Thoracic aorta (tissue), 2 donors: ENCODE data around the gene UCKL1. TPM values are rescaled to one million over a fixed set of nuclear protein-coding genes. Genes with fewer than 3 reads are reported as not detected.

Experiments
- ATAC-seq: fragments of 150-250 bp; one replicate; pipeline ENCODE4 v1.8.0; 2017; ENCODE audit warnings: low read depth; ENCODE audit not compliant: insufficient number of reproducible peaks, low FRiP score
- DNase-seq: peaks from one replicate; pipeline ENCODE4 v3.0.0-alpha.2; 2020; ENCODE audit warnings: low spot score
- H3K27ac ChIP-seq, 2 donors: fragments of 200-600 bp; sonication (generic); 1 replicate in 1 of 2; 2 replicates in 1 of 2; pipeline ENCODE4 v1.5.1; 2016; ENCODE audit warnings: mild to moderate bottlenecking in 2 of 2, moderate library complexity in 2 of 2
- H3K27me3 ChIP-seq: fragments of 200-600 bp; sonication (generic); replicated peaks from 2 replicates; pipeline ENCODE4 v1.6.0; 2016; ENCODE audit warnings: mild to moderate bottlenecking; ENCODE audit not compliant: insufficient read depth
- H3K36me3 ChIP-seq: fragments of 200-600 bp; sonication (generic); one replicate; pipeline ENCODE4 v1.5.1; 2016
- H3K4me1 ChIP-seq, 2 donors: fragments of 200-600 bp; sonication (generic); 1 replicate in 1 of 2; 2 replicates in 1 of 2; pipeline versions ENCODE4 v1.5.1 to v1.6.0; 2016; ENCODE audit warnings: low read depth in 2 of 2, mild to moderate bottlenecking in 1 of 2; ENCODE audit not compliant: control insufficient read depth in 1 of 2
- H3K4me3 ChIP-seq: fragments of 200-600 bp; sonication (generic); 2 replicates; pipeline ENCODE4 v1.5.1; 2016; ENCODE audit warnings: mild to moderate bottlenecking
- H3K9me3 ChIP-seq: fragments of 200-600 bp; sonication (generic); 2 replicates; pipeline ENCODE4 v1.5.1; 2016
- total RNA-seq, 2 donors: library from RNA; depleted of rRNA; stranded (reverse); fragments of >200 nt; gene quantifications; one replicate each; pipeline versions ENCODE4 v1.1.0 to v1.2.3, GENCODE V29; 2016
- TF ChIP-seq, protein P1 (sequence below): fragments of 200-600 bp; sonication (generic); IDR thresholded peaks from one replicate; pipeline ENCODE4 v1.5.1; 2019; ENCODE audit warnings: antibody characterized with exemption

The UCKL1 gene
- total RNA-seq, 2 donors from 2014 or later = 27.3 to 40.5 TPM

- no peak overlapping the region for H3K27ac ChIP-seq
- TF ChIP-seq, protein P1, sequence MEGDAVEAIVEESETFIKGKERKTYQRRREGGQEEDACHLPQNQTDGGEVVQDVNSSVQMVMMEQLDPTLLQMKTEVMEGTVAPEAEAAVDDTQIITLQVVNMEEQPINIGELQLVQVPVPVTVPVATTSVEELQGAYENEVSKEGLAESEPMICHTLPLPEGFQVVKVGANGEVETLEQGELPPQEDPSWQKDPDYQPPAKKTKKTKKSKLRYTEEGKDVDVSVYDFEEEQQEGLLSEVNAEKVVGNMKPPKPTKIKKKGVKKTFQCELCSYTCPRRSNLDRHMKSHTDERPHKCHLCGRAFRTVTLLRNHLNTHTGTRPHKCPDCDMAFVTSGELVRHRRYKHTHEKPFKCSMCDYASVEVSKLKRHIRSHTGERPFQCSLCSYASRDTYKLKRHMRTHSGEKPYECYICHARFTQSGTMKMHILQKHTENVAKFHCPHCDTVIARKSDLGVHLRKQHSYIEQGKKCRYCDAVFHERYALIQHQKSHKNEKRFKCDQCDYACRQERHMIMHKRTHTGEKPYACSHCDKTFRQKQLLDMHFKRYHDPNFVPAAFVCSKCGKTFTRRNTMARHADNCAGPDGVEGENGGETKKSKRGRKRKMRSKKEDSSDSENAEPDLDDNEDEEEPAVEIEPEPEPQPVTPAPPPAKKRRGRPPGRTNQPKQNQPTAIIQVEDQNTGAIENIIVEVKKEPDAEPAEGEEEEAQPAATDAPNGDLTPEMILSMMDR = no peak
- no peak overlapping the region for H3K4me3 ChIP-seq
- DNase-seq = no peak
- no peaks in the 10 kb centered on the region for H3K9me3 ChIP-seq
- no peaks in the 10 kb centered on the region for H3K27me3 ChIP-seq
- ATAC-seq = no peak
- peaks cover 18 to 24% of the 10 kb centered on the region in 2 donors for H3K4me1 ChIP-seq
- peaks cover 25% of the 10 kb centered on the region for H3K36me3 ChIP-seq
These were observed 2.9 kb upstream of the UCKL1 start for GRCh38 chr20:63958964-63959698.

- Histone ChIP-seq H3K36me3 (peaks cover 20% of the 10 kb centered on the region), H3K4me1 (peaks cover 21 to 29% of the 10 kb centered on the region in 2 donors), H3K4me3 (no peak overlapping the region), H3K27me3 (no peaks in the 10 kb centered on the region), H3K27ac (no peak overlapping the region), H3K9me3 (no peaks in the 10 kb centered on the region)
- no peak for DNase-seq
- ATAC-seq = no peak
- TF ChIP-seq, protein P1 = no peak
These were observed 2.3 kb upstream of the UCKL1 start for GRCh38 chr20:63958471-63958870.

DNA sequence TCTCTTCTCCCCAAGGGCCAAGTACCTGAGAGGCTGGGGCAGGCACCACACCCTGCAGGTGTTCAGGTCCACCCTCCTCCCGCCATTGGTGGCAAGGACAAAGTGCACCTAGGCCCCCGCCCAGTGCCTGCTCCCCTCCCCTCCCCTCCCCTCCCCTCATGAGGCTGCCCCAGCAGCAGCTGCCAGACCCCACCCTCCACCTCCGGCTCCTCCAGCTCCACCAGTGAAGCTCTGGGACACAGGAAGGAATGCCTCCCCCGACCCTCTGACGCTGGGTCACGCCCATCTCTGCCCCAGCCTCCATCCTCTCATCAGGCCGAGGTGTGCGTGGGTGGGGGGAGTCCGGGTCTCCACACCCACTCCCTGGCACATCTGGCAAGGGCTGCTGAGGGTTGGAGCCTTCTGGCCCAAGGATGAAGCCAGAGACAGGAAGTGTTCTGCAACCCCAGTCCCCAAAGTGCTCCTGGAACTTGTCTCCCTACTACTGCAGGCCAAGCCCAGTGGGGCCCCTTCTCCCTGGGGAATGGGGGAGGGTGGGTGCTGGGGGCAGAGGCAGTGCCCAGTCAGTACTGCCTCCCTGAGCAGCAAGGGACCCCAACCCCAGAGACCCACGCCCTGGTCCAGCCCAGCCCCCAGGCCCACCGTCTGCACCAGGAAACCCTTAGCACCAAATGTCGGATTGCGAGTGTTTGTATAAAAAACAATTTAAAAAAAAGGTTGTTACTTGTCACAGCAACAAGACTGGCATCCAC, 1.6 kb upstream of the UCKL1 start:
- H3K9me3 ChIP-seq = no peaks in the 10 kb centered on the region
- no peaks in the 10 kb centered on the region for H3K27me3 ChIP-seq
- H3K36me3 ChIP-seq = peaks cover 18% of the 10 kb centered on the region
- ATAC-seq (no peak), DNase-seq (no peak)
- peak overlapping the region; percentile 93 for H3K4me3 ChIP-seq
- H3K4me1 ChIP-seq = peaks cover 21 to 29% of the 10 kb centered on the region in 2 donors
- H3K27ac ChIP-seq = peak overlapping the region; percentile 47 to 61
- TF ChIP-seq, protein P1 = no peak

DNA sequence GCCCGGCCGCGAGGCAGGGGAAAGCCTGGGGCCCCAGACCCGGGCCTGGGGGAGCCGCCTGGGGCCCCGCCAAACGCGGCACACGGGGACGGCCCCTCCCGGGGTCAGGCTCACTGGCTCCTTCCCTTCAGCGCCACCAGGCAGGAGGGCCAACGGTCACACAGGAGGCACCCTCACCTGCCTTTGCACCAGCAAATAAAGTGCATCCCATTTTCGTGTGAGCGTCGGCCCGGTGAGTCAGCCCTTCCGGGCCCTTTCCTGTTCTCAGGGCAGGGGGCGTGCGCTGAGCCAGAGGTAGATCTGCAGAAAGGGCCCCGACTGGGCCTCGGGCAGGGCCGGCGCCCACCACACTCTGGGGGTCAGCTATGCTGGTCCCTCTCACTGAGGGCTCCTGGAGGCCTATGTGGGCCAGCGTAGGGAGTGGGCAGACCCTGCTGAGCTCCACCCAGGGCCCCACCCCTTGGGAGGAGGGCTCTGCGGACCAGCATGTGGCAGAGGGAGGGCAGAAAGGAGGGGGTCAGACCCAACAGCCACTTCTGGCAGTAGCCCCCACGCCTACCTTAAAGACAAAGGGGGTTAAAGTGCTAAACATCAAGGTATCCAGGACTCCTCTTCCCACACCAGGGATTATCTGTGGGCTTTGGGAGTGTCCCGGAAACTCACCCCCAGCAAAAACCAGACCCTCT, 931 bp upstream of the UCKL1 start:
- Histone ChIP-seq H3K27me3 (no peaks in the 10 kb centered on the region), H3K9me3 (no peaks in the 10 kb centered on the region), H3K4me1 (peaks cover 21 to 30% of the 10 kb centered on the region in 2 donors), H3K27ac (peak overlapping the region; percentile 47 to 61), H3K4me3 (peak overlapping the region; percentile 93), H3K36me3 (peaks cover 17% of the 10 kb centered on the region)
- no peak for DNase-seq
- ATAC-seq = peak; percentile 22
- TF ChIP-seq, protein P1 = peak; percentile 6

DNA sequence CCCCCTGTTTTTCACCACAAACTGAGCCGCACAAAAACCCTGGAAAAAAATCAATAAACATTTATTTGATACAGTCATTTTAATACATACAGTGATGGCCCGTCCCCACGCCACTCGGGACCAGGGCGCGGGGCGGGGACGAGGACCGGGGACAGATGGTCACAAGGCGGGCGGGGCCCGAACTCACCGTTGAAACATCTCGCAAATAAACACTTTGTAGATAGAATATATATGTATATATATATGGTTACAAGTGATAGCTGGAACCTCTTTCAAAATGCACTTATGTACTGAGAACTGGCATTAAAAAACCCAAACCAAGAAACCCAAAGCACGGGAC, 418 bp upstream of the UCKL1 start:
- TF ChIP-seq, protein P1 = no peak
- Histone ChIP-seq H3K36me3 (peaks cover 11% of the 10 kb centered on the region), H3K4me3 (peak overlapping the region; percentile 93), H3K27ac (peak overlapping the region; percentile 47 to 61), H3K27me3 (no peaks in the 10 kb centered on the region), H3K9me3 (no peaks in the 10 kb centered on the region), H3K4me1 (peaks cover 26 to 35% of the 10 kb centered on the region in 2 donors)
- DNase-seq (no peak), ATAC-seq (no peak)
